SU-DHL-6 (cell line): ENCODE data around the gene SMIM21.

ENCODE experiments used
- H2AFZ ChIP-seq: fragments of 200-600 bp; sonication (generic); 2 replicates; pipeline ENCODE4 v1.6.1; 2014; ENCODE audit warnings: low read depth, mild to moderate bottlenecking, moderate library complexity, mixed read lengths, antibody characterized with exemption, low read length; ENCODE audit not compliant: severe bottlenecking
- H3F3A ChIP-seq: fragments of 200-600 bp; shearing (Covaris generic); 2 replicates; pipeline ENCODE4 v1.6.0; 2016; ENCODE audit warnings: antibody characterized with exemption, mild to moderate bottlenecking; ENCODE audit not compliant: insufficient read depth
- H3K27ac ChIP-seq: fragments of 200-600 bp; sonication (generic); 2 replicates; pipeline ENCODE4 v1.5.1; 2016; ENCODE audit warnings: low read depth, mild to moderate bottlenecking, low read length, moderate library complexity, mixed read lengths
- H3K27me3 ChIP-seq: fragments of 200-600 bp; sonication (generic), shearing (Covaris generic); 2 replicates; pipeline ENCODE4 v1.6.0; 2014; ENCODE audit warnings: mild to moderate bottlenecking, low read length
- H3K36me3 ChIP-seq: fragments of 200-600 bp; sonication (generic); 2 replicates; pipeline ENCODE4 v1.6.1; 2014; ENCODE audit warnings: mild to moderate bottlenecking, low read length, mixed read lengths
- H3K4me2 ChIP-seq: fragments of 300-600, 200-600 bp; shearing (Covaris generic), sonication (generic); 2 replicates; pipeline ENCODE4 v1.6.0; 2014; ENCODE audit warnings: low read length, low read depth, mild to moderate bottlenecking; ENCODE audit not compliant: poor library complexity, severe bottlenecking
- H3K4me3 ChIP-seq: fragments of 200-600 bp; sonication (generic); 2 replicates; pipeline ENCODE4 v1.5.1; 2014; ENCODE audit warnings: antibody characterized with exemption, low read length, mild to moderate bottlenecking, mixed read lengths; ENCODE audit not compliant: insufficient read depth, poor library complexity, severe bottlenecking
- H3K79me2 ChIP-seq: fragments of 200-600 bp; sonication (generic); 2 replicates; pipeline ENCODE4 v1.6.1; 2014; ENCODE audit warnings: mild to moderate bottlenecking, low read length, moderate library complexity; ENCODE audit not compliant: insufficient read depth
- H3K9ac ChIP-seq: fragments of 200-600 bp; sonication (generic); 2 replicates; pipeline ENCODE4 v1.7.0; 2014; ENCODE audit warnings: mild to moderate bottlenecking, low read length
- H3K9me2 ChIP-seq: fragments of 200-600 bp; sonication (generic); replicated peaks from 2 replicates; pipeline ENCODE4 v1.6.1; 2014; ENCODE audit warnings: low read length; ENCODE audit not compliant: insufficient read depth
- H3K9me3 ChIP-seq: fragments of 200-600 bp; sonication (generic); 2 replicates; pipeline ENCODE4 v1.6.1; 2014; ENCODE audit warnings: low read length, mixed read lengths; ENCODE audit not compliant: insufficient read depth
- H4K20me1 ChIP-seq: fragments of 200-600 bp; sonication (generic); 2 replicates; pipeline ENCODE4 v1.6.1; 2014; ENCODE audit warnings: low read depth, mild to moderate bottlenecking, antibody characterized with exemption, low read length, moderate library complexity, mixed read lengths
- EZH2phosphoT487 ChIP-seq: fragments of 200-600 bp; sonication (generic), shearing (Covaris generic); conservative IDR thresholded peaks from 2 replicates; pipeline ENCODE4 v1.6.1; 2018; ENCODE audit warnings: mild to moderate bottlenecking, antibody characterized with exemption, low read length, moderate library complexity, mixed read lengths
- TF ChIP-seq, protein P1 (sequence below): fragments of 200-600 bp; sonication (generic); IDR thresholded peaks from one replicate; pipeline ENCODE4 v1.5.1; 2017; ENCODE audit warnings: antibody characterized with exemption, mild to moderate bottlenecking, low read length, moderate library complexity; ENCODE audit not compliant: insufficient read depth, poor library complexity, severe bottlenecking

Gene SMIM21

GRCh38 chr18:75392226-75392578, 35.3 kb downstream of the SMIM21 start:
- no peak overlapping the region for H3K27ac ChIP-seq
- H3F3A ChIP-seq = no peaks in the 10 kb centered on the region
- no peak for TF ChIP-seq EZH2phosphoT487
- TF ChIP-seq, protein P1, sequence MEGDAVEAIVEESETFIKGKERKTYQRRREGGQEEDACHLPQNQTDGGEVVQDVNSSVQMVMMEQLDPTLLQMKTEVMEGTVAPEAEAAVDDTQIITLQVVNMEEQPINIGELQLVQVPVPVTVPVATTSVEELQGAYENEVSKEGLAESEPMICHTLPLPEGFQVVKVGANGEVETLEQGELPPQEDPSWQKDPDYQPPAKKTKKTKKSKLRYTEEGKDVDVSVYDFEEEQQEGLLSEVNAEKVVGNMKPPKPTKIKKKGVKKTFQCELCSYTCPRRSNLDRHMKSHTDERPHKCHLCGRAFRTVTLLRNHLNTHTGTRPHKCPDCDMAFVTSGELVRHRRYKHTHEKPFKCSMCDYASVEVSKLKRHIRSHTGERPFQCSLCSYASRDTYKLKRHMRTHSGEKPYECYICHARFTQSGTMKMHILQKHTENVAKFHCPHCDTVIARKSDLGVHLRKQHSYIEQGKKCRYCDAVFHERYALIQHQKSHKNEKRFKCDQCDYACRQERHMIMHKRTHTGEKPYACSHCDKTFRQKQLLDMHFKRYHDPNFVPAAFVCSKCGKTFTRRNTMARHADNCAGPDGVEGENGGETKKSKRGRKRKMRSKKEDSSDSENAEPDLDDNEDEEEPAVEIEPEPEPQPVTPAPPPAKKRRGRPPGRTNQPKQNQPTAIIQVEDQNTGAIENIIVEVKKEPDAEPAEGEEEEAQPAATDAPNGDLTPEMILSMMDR = no peak
- H3K9me3 ChIP-seq = no peaks in the 10 kb centered on the region
- H3K36me3 ChIP-seq = no peaks in the 10 kb centered on the region
- no peaks in the 10 kb centered on the region for H4K20me1 ChIP-seq
- H3K4me3 ChIP-seq = no peak overlapping the region
- no peak overlapping the region for H3K4me2 ChIP-seq
- no peaks in the 10 kb centered on the region for H3K79me2 ChIP-seq
- H2AFZ ChIP-seq = no peak overlapping the region
- H3K9ac ChIP-seq = no peak overlapping the region
- no peaks in the 10 kb centered on the region for H3K9me2 ChIP-seq
- H3K27me3 ChIP-seq = no peaks in the 10 kb centered on the region

DNA sequence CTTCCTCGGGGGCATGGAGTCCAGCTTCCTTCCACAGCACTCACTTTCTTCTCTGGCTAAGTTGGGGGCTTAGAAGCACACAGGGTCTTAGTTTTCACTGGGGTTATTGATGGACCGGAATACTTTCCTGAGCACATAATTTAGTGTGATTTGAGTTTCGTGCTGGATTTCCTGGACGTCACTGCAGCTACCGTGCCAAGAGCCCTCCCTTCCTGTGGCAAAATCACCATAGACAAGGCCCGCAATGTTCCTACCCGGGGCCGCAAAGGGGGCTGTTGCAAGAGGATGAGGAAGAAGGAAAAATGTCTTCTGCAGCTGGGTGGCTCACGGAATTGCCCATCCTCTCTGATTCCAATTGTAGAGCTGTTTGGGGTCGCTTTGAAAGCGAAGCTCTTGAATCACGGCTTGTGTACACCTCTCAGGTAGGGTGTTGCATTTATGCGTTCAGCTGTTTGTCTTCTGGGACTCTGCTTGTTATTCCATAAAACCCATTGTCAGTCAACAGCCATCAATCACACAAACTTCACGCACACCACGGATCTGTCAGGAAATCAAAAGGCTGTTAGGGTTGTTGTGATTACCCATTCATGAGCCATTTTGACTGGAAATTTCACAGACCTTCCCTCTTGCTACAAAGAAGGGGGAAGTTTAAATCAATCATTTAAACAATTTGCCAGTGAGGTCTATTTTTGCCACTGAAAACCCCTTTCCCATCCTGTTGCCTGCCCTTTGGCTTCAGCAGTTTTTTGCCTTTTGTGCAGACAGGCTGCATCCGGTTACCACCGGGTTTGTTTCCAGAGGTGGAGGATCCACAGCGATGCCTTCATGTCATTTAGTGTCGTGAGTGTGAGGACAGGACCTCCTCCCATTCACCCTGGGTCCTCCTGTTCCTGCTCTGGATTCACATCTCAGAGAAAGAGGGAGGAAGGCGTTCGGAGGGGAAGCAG, 36.0 kb downstream of the SMIM21 start:
- Histone ChIP-seq H3K36me3 (no peaks in the 10 kb centered on the region), H4K20me1 (no peaks in the 10 kb centered on the region), H3K27ac (no peak overlapping the region), H3K9ac (no peak overlapping the region), H2AFZ (no peak overlapping the region), H3K9me3 (no peaks in the 10 kb centered on the region), H3K9me2 (no peaks in the 10 kb centered on the region), H3K4me2 (no peak overlapping the region), H3K79me2 (no peaks in the 10 kb centered on the region), H3K27me3 (no peaks in the 10 kb centered on the region), H3F3A (no peaks in the 10 kb centered on the region), H3K4me3 (no peak overlapping the region)
- TF ChIP-seq, protein P1 = no peak
- no peak for TF ChIP-seq EZH2phosphoT487

GRCh38 chr18:75390854-75391253, 36.6 kb downstream of the SMIM21 start:
- Histone ChIP-seq H3K27ac (no peak overlapping the region), H3K9ac (no peak overlapping the region), H3K79me2 (no peaks in the 10 kb centered on the region), H3K9me3 (no peaks in the 10 kb centered on the region), H3K4me2 (no peak overlapping the region), H3F3A (no peaks in the 10 kb centered on the region), H4K20me1 (no peaks in the 10 kb centered on the region), H2AFZ (no peak overlapping the region), H3K27me3 (no peaks in the 10 kb centered on the region), H3K4me3 (no peak overlapping the region), H3K36me3 (no peaks in the 10 kb centered on the region), H3K9me2 (no peaks in the 10 kb centered on the region)
- TF ChIP-seq, protein P1 = no peak
- TF ChIP-seq EZH2phosphoT487 = no peak
